OCI-LY1 (cell line): Measurements from ENCODE around the gene KCTD13.

ENCODE experiments used
- EZH2 ChIP-seq: fragments of 200-600 bp; sonication (generic), shearing (Covaris generic); IDR thresholded peaks from 2 replicates; pipeline ENCODE4 v1.8.0; 2017; ENCODE audit warnings: borderline replicate concordance, mixed run types, mild to moderate bottlenecking, antibody characterized with exemption, low read length, moderate library complexity, mixed read lengths
- TF ChIP-seq, protein P1 (sequence below): fragments of 200-600 bp; sonication (generic), shearing (Covaris generic); IDR thresholded peaks from 2 replicates; pipeline ENCODE4 v1.5.1; 2017; ENCODE audit warnings: mild to moderate bottlenecking, antibody characterized with exemption, low read length, moderate library complexity, mixed read lengths

DNA sequence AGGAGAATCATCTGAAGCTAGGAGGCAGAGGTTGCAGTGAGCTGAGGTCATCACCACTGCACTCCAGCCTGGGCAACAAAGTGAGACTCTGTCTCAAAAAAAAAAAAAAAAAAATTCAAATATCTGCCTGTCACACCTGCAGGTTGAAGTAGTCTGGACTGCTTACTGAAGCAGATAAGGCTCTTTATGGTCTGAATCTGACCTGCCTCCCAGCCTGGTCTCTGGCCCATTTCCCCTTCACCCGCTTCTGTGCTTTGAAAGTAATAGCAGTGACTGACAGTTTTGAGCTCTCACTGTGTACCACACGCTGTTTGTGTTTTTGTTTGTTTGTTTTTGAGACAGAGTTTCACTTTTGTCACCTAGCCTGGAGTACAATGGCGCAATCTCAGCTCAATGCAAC lies 32.5 kb downstream of the KCTD13 start:
- TF ChIP-seq, protein P1, sequence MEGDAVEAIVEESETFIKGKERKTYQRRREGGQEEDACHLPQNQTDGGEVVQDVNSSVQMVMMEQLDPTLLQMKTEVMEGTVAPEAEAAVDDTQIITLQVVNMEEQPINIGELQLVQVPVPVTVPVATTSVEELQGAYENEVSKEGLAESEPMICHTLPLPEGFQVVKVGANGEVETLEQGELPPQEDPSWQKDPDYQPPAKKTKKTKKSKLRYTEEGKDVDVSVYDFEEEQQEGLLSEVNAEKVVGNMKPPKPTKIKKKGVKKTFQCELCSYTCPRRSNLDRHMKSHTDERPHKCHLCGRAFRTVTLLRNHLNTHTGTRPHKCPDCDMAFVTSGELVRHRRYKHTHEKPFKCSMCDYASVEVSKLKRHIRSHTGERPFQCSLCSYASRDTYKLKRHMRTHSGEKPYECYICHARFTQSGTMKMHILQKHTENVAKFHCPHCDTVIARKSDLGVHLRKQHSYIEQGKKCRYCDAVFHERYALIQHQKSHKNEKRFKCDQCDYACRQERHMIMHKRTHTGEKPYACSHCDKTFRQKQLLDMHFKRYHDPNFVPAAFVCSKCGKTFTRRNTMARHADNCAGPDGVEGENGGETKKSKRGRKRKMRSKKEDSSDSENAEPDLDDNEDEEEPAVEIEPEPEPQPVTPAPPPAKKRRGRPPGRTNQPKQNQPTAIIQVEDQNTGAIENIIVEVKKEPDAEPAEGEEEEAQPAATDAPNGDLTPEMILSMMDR: no peak
- TF ChIP-seq EZH2: no peak
